ENCODE data around the gene TRIM7.

DNA sequence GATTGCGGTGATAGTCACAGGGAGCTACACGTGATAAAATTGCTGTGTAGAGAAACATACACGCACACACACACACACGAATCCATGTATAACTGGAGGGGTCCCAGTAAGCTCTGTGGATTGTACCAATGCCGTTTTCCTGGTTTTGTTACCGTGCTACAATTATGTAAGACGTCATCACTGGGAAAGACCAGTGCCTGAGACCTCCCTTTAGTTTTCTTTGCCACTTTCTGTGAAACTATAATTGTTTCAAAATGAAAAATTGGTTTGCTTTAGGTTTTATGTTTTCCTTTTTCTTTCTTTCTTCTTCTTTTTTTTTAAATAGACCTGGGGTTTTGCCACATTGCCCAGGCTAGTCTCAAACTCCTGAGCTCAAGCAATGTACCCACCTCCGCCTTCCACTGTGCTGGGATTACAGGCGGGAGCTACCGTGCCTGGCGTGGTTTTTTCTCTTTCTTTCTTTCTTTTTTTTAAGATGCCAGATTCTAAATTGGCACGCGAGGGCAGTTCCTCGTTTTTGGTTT lies 36.3 kb downstream of the TRIM7 start:
- TF ChIP-seq, protein P1, sequence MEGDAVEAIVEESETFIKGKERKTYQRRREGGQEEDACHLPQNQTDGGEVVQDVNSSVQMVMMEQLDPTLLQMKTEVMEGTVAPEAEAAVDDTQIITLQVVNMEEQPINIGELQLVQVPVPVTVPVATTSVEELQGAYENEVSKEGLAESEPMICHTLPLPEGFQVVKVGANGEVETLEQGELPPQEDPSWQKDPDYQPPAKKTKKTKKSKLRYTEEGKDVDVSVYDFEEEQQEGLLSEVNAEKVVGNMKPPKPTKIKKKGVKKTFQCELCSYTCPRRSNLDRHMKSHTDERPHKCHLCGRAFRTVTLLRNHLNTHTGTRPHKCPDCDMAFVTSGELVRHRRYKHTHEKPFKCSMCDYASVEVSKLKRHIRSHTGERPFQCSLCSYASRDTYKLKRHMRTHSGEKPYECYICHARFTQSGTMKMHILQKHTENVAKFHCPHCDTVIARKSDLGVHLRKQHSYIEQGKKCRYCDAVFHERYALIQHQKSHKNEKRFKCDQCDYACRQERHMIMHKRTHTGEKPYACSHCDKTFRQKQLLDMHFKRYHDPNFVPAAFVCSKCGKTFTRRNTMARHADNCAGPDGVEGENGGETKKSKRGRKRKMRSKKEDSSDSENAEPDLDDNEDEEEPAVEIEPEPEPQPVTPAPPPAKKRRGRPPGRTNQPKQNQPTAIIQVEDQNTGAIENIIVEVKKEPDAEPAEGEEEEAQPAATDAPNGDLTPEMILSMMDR (IDR thresholded peaks at IDR 0.05): no peak
- TF ChIP-seq EP300 (IDR thresholded peaks at IDR 0.05) (no peak), POLR2A (IDR thresholded peaks at IDR 0.05) (no peak)
